ENCODE data around the gene JMJD1C. TPM values are rescaled to one million over a fixed set of nuclear protein-coding genes. Genes with fewer than 3 reads are reported as not detected.

Gene JMJD1C
- total and polyA plus RNA-seq, 4 experiments from 2014 or later = 22.8 to 115 (median 84.5) TPM

GRCh38 chr10:63247771-63248170 lies 218.0 kb downstream of the JMJD1C start:
- Mint-ChIP-seq H3K27me3 (no peaks in the 10 kb centered on the region), H3K9me3 (peaks cover 0 to 13% (median 8%) of the 10 kb centered on the region in 8 donors), H3K27ac (peak overlapping the region in 3 of 7 donors; percentile 5 to 63 (median 57)), H3K4me1 (peaks cover 39 to 69% (median 60%) of the 10 kb centered on the region in 4 donors), H3K4me3 (peak overlapping the region in 2 of 8 donors; percentile 31 to 61), H3K36me3 (peaks cover 37 to 39% of the 10 kb centered on the region in 2 donors)
- ChIA-PET CTCF (ENCODE audit: partially characterized antibody) (no interaction called here), POLR2A (ENCODE audit: partially characterized antibody) (interaction anchor here (1.1 to 1.3 kb wide), 2 partner anchors 16 to 21 kb away, joined by 3 read pairs; no protein-coding TSS in a partner anchor)
- Histone ChIP-seq H3K4me3 (ENCODE audit: low read length in 2 of 2) (no peak overlapping the region), H3K27me3 (ENCODE audit: insufficient read depth, low read length) (no peaks in the 10 kb centered on the region), H3K27ac (ENCODE audit: low read depth, low read length) (no peak overlapping the region), H3K9me3 (ENCODE audit: control insufficient read depth in 1 of 2, low read length in 2 of 2) (no peaks in the 10 kb centered on the region), H3K36me3 (ENCODE audit: insufficient read depth, low read length) (no peaks in the 10 kb centered on the region), H3K4me1 (ENCODE audit: insufficient read depth, low read length) (peaks cover 53% of the 10 kb centered on the region)
- DNase-seq = no peak
- intact Hi-C loops (cut with micrococcal nuclease) = no loop called here

GRCh38 chr10:63246356-63246755 lies 219.4 kb downstream of the JMJD1C start:
- Histone ChIP-seq H3K27me3 (ENCODE audit: insufficient read depth, low read length) (no peaks in the 10 kb centered on the region), H3K9me3 (ENCODE audit: control insufficient read depth in 1 of 2, low read length in 2 of 2) (no peaks in the 10 kb centered on the region), H3K4me1 (ENCODE audit: insufficient read depth, low read length) (peaks cover 57% of the 10 kb centered on the region), H3K4me3 (ENCODE audit: low read length in 2 of 2) (no peak overlapping the region), H3K36me3 (ENCODE audit: insufficient read depth, low read length) (no peaks in the 10 kb centered on the region), H3K27ac (ENCODE audit: low read depth, low read length) (no peak overlapping the region)
- H3K27me3 Mint-ChIP-seq = no peaks in the 10 kb centered on the region
- ChIA-PET POLR2A (ENCODE audit: partially characterized antibody) (interaction anchor here (1.1 kb wide), 1 partner anchor 23 kb away, joined by 3 read pairs; no protein-coding TSS in a partner anchor), CTCF (ENCODE audit: partially characterized antibody) (interaction anchor here (2.0 kb wide), 1 partner anchor 10 kb away, joined by 5 read pairs; no protein-coding TSS in a partner anchor)
- peak overlapping the region in 4 of 7 donors; percentile 3 to 61 (median 46) for H3K27ac Mint-ChIP-seq
- intact Hi-C loops (cut with micrococcal nuclease) = no loop called here
- H3K4me1 Mint-ChIP-seq = peaks cover 38 to 68% (median 59%) of the 10 kb centered on the region in 4 donors
- no peak for DNase-seq
- peak overlapping the region in 4 of 8 donors; percentile 17 to 60 (median 42) for H3K4me3 Mint-ChIP-seq
- H3K9me3 Mint-ChIP-seq = peaks cover 0 to 13% (median 8%) of the 10 kb centered on the region in 8 donors
- H3K36me3 Mint-ChIP-seq = peaks cover 32 to 34% of the 10 kb centered on the region in 2 donors

DNA sequence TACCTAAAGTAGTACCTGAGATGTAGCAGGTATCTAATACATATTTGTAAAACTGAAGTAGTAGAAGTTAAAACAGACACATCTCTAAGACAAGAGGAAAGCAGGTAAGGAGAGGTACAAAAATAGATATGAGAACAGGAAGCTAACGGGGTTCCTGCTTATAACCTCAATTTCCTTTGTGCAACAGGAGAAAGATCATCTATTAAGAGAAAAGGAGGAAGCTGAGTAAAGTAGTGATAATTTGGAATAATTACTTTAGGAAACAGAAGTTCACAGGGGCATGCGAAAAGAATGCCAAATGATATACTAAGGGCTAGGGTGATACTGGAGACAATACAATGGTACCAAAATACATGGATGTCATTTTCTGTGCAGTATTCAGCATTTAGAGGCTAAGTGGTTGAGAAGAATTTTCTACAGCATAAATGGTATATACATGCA lies 223.9 kb downstream of the JMJD1C start:
- Histone ChIP-seq H3K4me1 (ENCODE audit: insufficient read depth, low read length) (peaks cover 88% of the 10 kb centered on the region), H3K9me3 (ENCODE audit: control insufficient read depth in 1 of 2, low read length in 2 of 2) (no peaks in the 10 kb centered on the region), H3K27me3 (ENCODE audit: insufficient read depth, low read length) (no peaks in the 10 kb centered on the region), H3K4me3 (ENCODE audit: low read length in 2 of 2) (peak overlapping the region in 1 of 2 donors; percentile 3), H3K36me3 (ENCODE audit: insufficient read depth, low read length) (no peaks in the 10 kb centered on the region), H3K27ac (ENCODE audit: low read depth, low read length) (peak overlapping the region; percentile 11)
- H3K27me3 Mint-ChIP-seq = no peaks in the 10 kb centered on the region
- peaks cover 55 to 84% (median 71%) of the 10 kb centered on the region in 4 donors for H3K4me1 Mint-ChIP-seq
- H3K9me3 Mint-ChIP-seq = peaks cover 0 to 13% (median 8%) of the 10 kb centered on the region in 8 donors
- ChIA-PET POLR2A (ENCODE audit: partially characterized antibody) (interaction anchor here (0.9 to 1.9 kb wide), 6 partner anchors 10 to 389 kb away, joined by 3 to 10 read pairs (median 4); no protein-coding TSS in a partner anchor), CTCF (ENCODE audit: partially characterized antibody) (interaction anchor here (0.7 to 1.4 kb wide), 5 partner anchors 14 to 75 kb away, joined by 3 to 4 read pairs (median 4); no protein-coding TSS in a partner anchor)
- peak overlapping the region; percentile 60 to 93 (median 75) for H3K27ac Mint-ChIP-seq
- peak overlapping the region; percentile 34 to 85 (median 80) for H3K4me3 Mint-ChIP-seq
- peaks cover 24% of the 10 kb centered on the region in 2 donors for H3K36me3 Mint-ChIP-seq
- intact Hi-C loops (cut with micrococcal nuclease) = loop anchor here (2.0 kb wide), 2 partner anchors 15 to 17 kb away; no protein-coding TSS in a partner anchor
- DNase-seq = peak in 1 of 5 donors; percentile 34

- Mint-ChIP-seq H3K4me3 (peak overlapping the region in 7 of 8 donors; percentile 1 to 78 (median 55)), H3K36me3 (peaks cover 17 to 21% of the 10 kb centered on the region in 2 donors), H3K27me3 (no peaks in the 10 kb centered on the region), H3K27ac (peak overlapping the region; percentile 60 to 86 (median 69)), H3K9me3 (peaks cover 0 to 7% (median 3%) of the 10 kb centered on the region in 8 donors), H3K4me1 (peaks cover 52 to 81% (median 69%) of the 10 kb centered on the region in 4 donors)
- no peaks in the 10 kb centered on the region for H3K27me3 ChIP-seq (ENCODE audit: insufficient read depth, low read length)
- no peak overlapping the region for H3K4me3 ChIP-seq (ENCODE audit: low read length in 2 of 2)
- ChIA-PET POLR2A (ENCODE audit: partially characterized antibody) (interaction anchor here (0.8 to 1.9 kb wide), 6 partner anchors 9 to 479 kb away, joined by 3 to 10 read pairs (median 4); no protein-coding TSS in a partner anchor), CTCF (ENCODE audit: partially characterized antibody) (interaction anchor here (0.7 to 1.4 kb wide), 5 partner anchors 15 to 388 kb away, joined by 3 to 4 read pairs (median 3); no protein-coding TSS in a partner anchor)
- H3K4me1 ChIP-seq (ENCODE audit: insufficient read depth, low read length) = peaks cover 88% of the 10 kb centered on the region
- no peak for DNase-seq
- no peaks in the 10 kb centered on the region for H3K9me3 ChIP-seq (ENCODE audit: control insufficient read depth in 1 of 2, low read length in 2 of 2)
- H3K36me3 ChIP-seq (ENCODE audit: insufficient read depth, low read length) = no peaks in the 10 kb centered on the region
- intact Hi-C loops (cut with micrococcal nuclease) = loop anchor here (2.0 kb wide), 1 partner anchor 14 kb away; no protein-coding TSS in a partner anchor
- no peak overlapping the region for H3K27ac ChIP-seq (ENCODE audit: low read depth, low read length)
Observed at GRCh38 chr10:63240807-63241206, 225.0 kb downstream of the JMJD1C start.

GRCh38 chr10:63238501-63238900 lies 227.3 kb downstream of the JMJD1C start:
- H3K36me3 Mint-ChIP-seq = peaks cover 6 to 13% of the 10 kb centered on the region in 2 donors
- POLR2A ChIA-PET (ENCODE audit: partially characterized antibody) = interaction anchor here (1.8 kb wide), 1 partner anchor 30 kb away, joined by 6 read pairs; no protein-coding TSS in a partner anchor
- no peaks in the 10 kb centered on the region for H3K9me3 ChIP-seq (ENCODE audit: control insufficient read depth in 1 of 2, low read length in 2 of 2)
- no peaks in the 10 kb centered on the region for H3K27me3 Mint-ChIP-seq
- H3K36me3 ChIP-seq (ENCODE audit: insufficient read depth, low read length) = no peaks in the 10 kb centered on the region
- H3K4me1 Mint-ChIP-seq = peaks cover 40 to 66% (median 53%) of the 10 kb centered on the region in 4 donors
- peaks cover 86% of the 10 kb centered on the region for H3K4me1 ChIP-seq (ENCODE audit: insufficient read depth, low read length)
- H3K27ac ChIP-seq (ENCODE audit: low read depth, low read length) = no peak overlapping the region
- CTCF ChIA-PET (ENCODE audit: partially characterized antibody) = no interaction called here
- H3K9me3 Mint-ChIP-seq = no peaks in the 10 kb centered on the region
- H3K27me3 ChIP-seq (ENCODE audit: insufficient read depth, low read length) = no peaks in the 10 kb centered on the region
- H3K4me3 ChIP-seq (ENCODE audit: low read length in 2 of 2) = no peak overlapping the region
- intact Hi-C loops (cut with micrococcal nuclease) = no loop called here
- no peak for DNase-seq
- H3K27ac Mint-ChIP-seq = peak overlapping the region in 5 of 7 donors; percentile 54 to 94 (median 83)
- H3K4me3 Mint-ChIP-seq = peak overlapping the region in 2 of 8 donors; percentile 9 to 33

- ChIA-PET POLR2A (ENCODE audit: partially characterized antibody) (interaction anchor here (3.7 kb wide), 1 partner anchor 30 kb away, joined by 27 read pairs; no protein-coding TSS in a partner anchor), CTCF (ENCODE audit: partially characterized antibody) (interaction anchor here (2.3 kb wide), 1 partner anchor 9 kb away, joined by 5 read pairs; no protein-coding TSS in a partner anchor)
- Histone ChIP-seq H3K27ac (ENCODE audit: low read depth, low read length) (no peak overlapping the region), H3K4me3 (ENCODE audit: low read length in 2 of 2) (no peak overlapping the region), H3K27me3 (ENCODE audit: insufficient read depth, low read length) (no peaks in the 10 kb centered on the region), H3K4me1 (ENCODE audit: insufficient read depth, low read length) (peaks cover 77% of the 10 kb centered on the region), H3K36me3 (ENCODE audit: insufficient read depth, low read length) (no peaks in the 10 kb centered on the region), H3K9me3 (ENCODE audit: control insufficient read depth in 1 of 2, low read length in 2 of 2) (no peaks in the 10 kb centered on the region)
- peak overlapping the region in 6 of 7 donors; percentile 29 to 79 (median 54) for H3K27ac Mint-ChIP-seq
- H3K4me1 Mint-ChIP-seq = peaks cover 40 to 65% (median 53%) of the 10 kb centered on the region in 4 donors
- no peaks in the 10 kb centered on the region for H3K27me3 Mint-ChIP-seq
- no peak for DNase-seq
- intact Hi-C loops (cut with micrococcal nuclease) = no loop called here
- H3K36me3 Mint-ChIP-seq = peaks cover 6 to 10% of the 10 kb centered on the region in 2 donors
- peak overlapping the region in 4 of 8 donors; percentile 15 to 50 (median 38) for H3K4me3 Mint-ChIP-seq
- no peaks in the 10 kb centered on the region for H3K9me3 Mint-ChIP-seq
Observed at GRCh38 chr10:63237396-63237795, 228.4 kb downstream of the JMJD1C start.

Measured in CD4-positive, alpha-beta memory T cell (primary cell).